Esophagus muscularis mucosa (tissue), 4 donors: ENCODE results near the gene ARID3A. TPM values are rescaled to one million over a fixed set of nuclear protein-coding genes. Genes with fewer than 3 reads are reported as not detected.

Experiments
- DNase-seq: peaks from one replicate; pipeline ENCODE4 v3.0.0-alpha.2; 2017; ENCODE audit errors: extremely low spot score
- H3K27ac ChIP-seq, 4 donors: fragments of 200-600 bp; sonication (generic); replicated peaks in 1 of 4; 1 replicate in 3 of 4; 2 replicates in 1 of 4; pipeline ENCODE4 v1.5.1; 2016 to 2019; ENCODE audit warnings: mild to moderate bottlenecking in 1 of 4
- H3K27me3 ChIP-seq, 4 donors: fragments of 200-600 bp; sonication (generic); one replicate each; pipeline versions ENCODE4 v1.5.1 to v1.6.0; 2016 to 2019
- H3K36me3 ChIP-seq, 4 donors: fragments of 200-600 bp; sonication (generic); one replicate each; pipeline ENCODE4 v1.5.1; 2016 to 2019
- H3K4me1 ChIP-seq, 4 donors: fragments of 200-600 bp; sonication (generic); one replicate each; pipeline ENCODE4 v1.5.1; 2016 to 2019
- H3K4me3 ChIP-seq, 4 donors: fragments of 200-600 bp; sonication (generic); 1 replicate in 2 of 4; 2 replicates in 2 of 4; pipeline ENCODE4 v1.5.1; 2016 to 2019; ENCODE audit warnings: mild to moderate bottlenecking in 4 of 4, moderate library complexity in 1 of 4
- H3K9me3 ChIP-seq, 4 donors: fragments of 200-600 bp; sonication (generic); 1 replicate in 3 of 4; 2 replicates in 1 of 4; pipeline ENCODE4 v1.5.1; 2016 to 2019
- CTCF ChIP-seq, 3 experiments: fragments of 200-600 bp in 2 of 3; fragments of 450-650 bp in 1 of 3; sonication (generic) in 2 of 3; IDR thresholded peaks; one replicate each; pipeline ENCODE4 v1.5.1; 2017 to 2019; ENCODE audit warnings: antibody characterized with exemption in 3 of 3, mild to moderate bottlenecking in 2 of 3, moderate library complexity in 1 of 3
- EP300 ChIP-seq: sonication (generic); formaldehyde crosslinking; IDR thresholded peaks from one replicate; pipeline ENCODE4 v1.6.1; 2017; ENCODE audit warnings: antibody characterized with exemption
- POLR2A ChIP-seq: fragments of 450-650 bp; IDR thresholded peaks from one replicate; pipeline ENCODE4 v1.6.1; 2017; ENCODE audit warnings: antibody characterized with exemption, moderate library complexity, mild to moderate bottlenecking, low read depth
- POLR2AphosphoS5 ChIP-seq, 2 donors: sonication (generic); formaldehyde crosslinking; IDR thresholded peaks; one replicate each; pipeline ENCODE4 v1.6.1; 2017; ENCODE audit warnings: antibody characterized with exemption in 2 of 2
- WGBS: methylation state at CpG from one replicate; pipeline ENCODE4 v1.1.5; 2018; 5-methylcytosine and 5-hydroxymethylcytosine counted together
- intact Hi-C: fragments of 100-400 bp; cut with DNase I; formaldehyde crosslinking; loops from one replicate; pipeline ENCODE4 v1.15.1; 2023
- total RNA-seq, 4 donors: library from RNA; depleted of rRNA; stranded (reverse); fragments of >200 nt; gene quantifications; one replicate each; pipeline versions ENCODE4 v1.1.0 to v1.2.1, GENCODE V29; 2016

The ARID3A gene
- total RNA-seq, 4 donors from 2014 or later: 2.9 to 8.4 (median 5.0) TPM

DNA sequence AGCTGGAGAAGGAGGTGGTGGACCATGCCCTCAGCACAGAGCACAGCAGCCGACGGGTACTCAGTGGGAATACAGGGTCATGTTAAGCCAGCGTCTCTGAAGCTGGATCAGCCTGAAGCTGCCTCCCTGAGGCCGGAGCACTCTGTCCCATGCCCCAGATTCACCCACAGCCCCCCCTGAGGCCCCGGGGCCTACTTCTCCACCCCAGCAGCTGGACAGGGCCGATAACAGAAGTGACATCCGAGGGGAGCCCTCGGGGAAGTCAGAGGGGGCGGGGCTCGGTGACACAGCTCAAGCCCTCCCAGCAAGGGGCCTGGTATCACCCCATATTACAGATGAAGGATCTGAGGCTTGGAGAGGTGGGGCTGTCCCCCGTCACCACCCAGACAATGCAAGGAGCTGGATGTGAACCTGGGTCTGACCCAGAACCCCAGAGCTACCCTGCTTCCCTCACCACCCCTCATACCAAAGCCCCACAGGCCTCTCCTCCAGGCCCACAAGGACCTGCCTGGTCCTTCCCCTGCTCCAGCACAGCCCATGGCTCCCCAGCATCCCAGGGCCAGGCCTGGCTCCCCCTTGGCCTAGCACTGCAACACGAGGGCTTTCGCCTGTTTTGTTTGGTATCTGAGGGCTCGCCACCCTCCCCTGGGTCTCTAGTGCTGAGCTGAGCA, 18.5 kb upstream of the ARID3A start:
- Histone ChIP-seq H3K4me1 (peaks cover 0 to 36% (median 29%) of the 10 kb centered on the region in 4 donors), H3K36me3 (peaks cover 0 to 4% (median 0%) of the 10 kb centered on the region in 4 donors), H3K27me3 (no peaks in the 10 kb centered on the region), H3K4me3 (no peak overlapping the region), H3K9me3 (no peaks in the 10 kb centered on the region), H3K27ac (no peak overlapping the region)
- intact Hi-C loops: no loop called here
- WGBS: 74% methylated on average over 7 of the region's 14 CpGs
- DNase-seq: no peak
- TF ChIP-seq POLR2A: no peak
- TF ChIP-seq POLR2AphosphoS5 (IDR thresholded peaks at IDR 0.05): no peak
- TF ChIP-seq CTCF (IDR thresholded peaks at IDR 0.05): no peak
- no peak for TF ChIP-seq EP300

DNA sequence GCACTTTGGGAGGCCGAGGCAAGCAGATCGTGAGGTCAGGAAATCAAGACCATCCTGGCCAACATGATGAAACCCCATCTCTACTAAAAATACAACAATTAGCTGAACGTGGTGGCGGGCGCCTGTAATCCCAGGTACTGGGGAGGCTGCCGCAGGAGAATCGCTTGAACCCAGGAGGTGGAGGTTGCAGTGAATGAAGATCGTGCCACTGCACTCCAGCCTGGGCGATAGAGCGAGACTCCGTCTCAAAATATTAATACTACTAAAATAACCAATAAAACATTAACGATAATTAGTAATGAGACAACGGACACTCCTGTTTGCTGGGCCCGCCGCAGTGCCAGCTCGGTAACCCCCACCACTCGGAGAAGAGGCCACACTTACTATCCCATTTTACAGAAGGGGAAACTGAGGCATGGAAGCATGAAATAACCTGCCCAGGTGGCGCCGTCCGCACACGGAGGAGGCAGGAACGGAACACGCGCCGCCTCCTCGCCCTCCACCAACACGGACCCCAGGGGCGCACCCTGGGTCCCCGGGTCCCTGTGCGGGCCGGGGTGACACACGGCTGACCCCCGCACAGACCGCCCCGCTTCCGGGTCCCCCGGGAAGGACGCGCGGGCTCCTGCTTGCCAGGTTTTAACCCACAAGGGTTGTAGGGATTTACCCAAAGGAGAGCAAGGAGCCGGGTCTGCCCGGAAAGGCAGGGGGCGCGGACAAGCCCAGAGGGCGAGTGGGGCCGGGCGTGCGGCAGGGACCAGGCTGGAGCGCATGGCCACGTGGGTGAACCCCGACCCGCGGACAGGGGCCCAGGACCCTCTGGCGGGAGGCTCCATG, 14.4 kb upstream of the ARID3A start:
- Histone ChIP-seq H3K4me3 (peak overlapping the region in 1 of 4 donors; percentile 88), H3K27ac (peak overlapping the region in 1 of 4 donors; percentile 48), H3K9me3 (no peaks in the 10 kb centered on the region), H3K36me3 (peaks cover 0 to 4% (median 0%) of the 10 kb centered on the region in 4 donors), H3K4me1 (peaks cover 4 to 35% (median 31%) of the 10 kb centered on the region in 4 donors), H3K27me3 (peaks cover 0 to 3% (median 0%) of the 10 kb centered on the region in 4 donors)
- intact Hi-C loops: no loop called here
- TF ChIP-seq EP300 (no peak), POLR2A (no peak), CTCF (IDR thresholded peaks at IDR 0.05) (no peak), POLR2AphosphoS5 (IDR thresholded peaks at IDR 0.05) (no peak)
- 82% methylated on average over 50 of the region's 54 CpGs for WGBS
- no peak for DNase-seq

DNA sequence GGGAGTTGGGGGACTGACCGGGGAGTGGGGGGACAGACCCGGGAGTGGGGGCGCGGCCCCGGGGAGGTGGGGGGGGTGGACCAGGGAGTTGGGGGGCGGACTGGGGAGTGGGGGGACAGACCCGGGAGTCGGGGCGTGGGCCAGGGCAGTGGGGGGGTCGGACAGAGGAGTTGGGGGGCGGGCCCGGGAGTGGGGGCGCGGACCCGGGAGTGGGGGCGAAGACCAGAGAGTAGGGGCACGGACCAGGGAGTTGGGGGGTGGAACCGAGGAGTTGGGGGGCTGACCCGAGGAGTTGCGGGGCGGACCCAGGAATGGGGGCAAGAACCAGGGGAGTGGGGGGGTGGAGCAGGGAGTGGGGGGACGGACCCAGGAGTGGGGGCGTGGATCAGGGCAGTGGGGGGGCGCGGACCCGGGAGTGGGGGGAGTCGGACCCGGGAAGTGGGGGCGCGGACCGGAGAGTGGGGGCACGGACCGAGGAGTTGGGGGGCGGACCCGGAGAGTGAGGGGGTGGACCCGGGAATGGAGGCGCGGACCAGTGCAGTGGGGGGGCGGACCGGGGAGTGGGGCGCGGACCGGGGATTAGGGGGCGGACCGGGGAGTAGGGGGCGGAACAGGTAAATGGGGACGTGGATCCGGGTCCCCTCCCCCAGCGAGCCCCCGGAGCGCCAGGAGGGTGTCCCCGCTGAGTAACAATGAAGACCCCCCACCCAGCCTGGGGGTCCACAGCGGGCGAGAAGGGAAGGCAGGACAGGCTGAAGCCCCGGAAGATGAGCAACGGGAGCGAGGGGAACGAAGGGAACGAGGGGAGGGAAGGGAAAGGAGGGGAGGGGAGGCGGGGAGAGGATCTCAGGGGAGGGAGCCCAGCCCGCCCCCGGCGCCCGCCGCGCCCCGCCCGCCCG, 13.4 kb upstream of the ARID3A start:
- Histone ChIP-seq H3K27ac (peak overlapping the region; percentile 79 to 94 (median 90)), H3K4me1 (peaks cover 12 to 44% (median 40%) of the 10 kb centered on the region in 4 donors), H3K9me3 (no peaks in the 10 kb centered on the region), H3K36me3 (peaks cover 0 to 4% (median 0%) of the 10 kb centered on the region in 4 donors), H3K4me3 (peak overlapping the region; percentile 77 to 94 (median 89)), H3K27me3 (peaks cover 0 to 13% (median 8%) of the 10 kb centered on the region in 4 donors)
- DNase-seq: no peak
- TF ChIP-seq EP300 (no peak), POLR2A (no peak), POLR2AphosphoS5 (IDR thresholded peaks at IDR 0.05) (no peak), CTCF (IDR thresholded peaks at IDR 0.05) (no peak)
- WGBS: under 1% methylated on average over 30 of the region's 69 CpGs
- intact Hi-C loops: no loop called here

DNA sequence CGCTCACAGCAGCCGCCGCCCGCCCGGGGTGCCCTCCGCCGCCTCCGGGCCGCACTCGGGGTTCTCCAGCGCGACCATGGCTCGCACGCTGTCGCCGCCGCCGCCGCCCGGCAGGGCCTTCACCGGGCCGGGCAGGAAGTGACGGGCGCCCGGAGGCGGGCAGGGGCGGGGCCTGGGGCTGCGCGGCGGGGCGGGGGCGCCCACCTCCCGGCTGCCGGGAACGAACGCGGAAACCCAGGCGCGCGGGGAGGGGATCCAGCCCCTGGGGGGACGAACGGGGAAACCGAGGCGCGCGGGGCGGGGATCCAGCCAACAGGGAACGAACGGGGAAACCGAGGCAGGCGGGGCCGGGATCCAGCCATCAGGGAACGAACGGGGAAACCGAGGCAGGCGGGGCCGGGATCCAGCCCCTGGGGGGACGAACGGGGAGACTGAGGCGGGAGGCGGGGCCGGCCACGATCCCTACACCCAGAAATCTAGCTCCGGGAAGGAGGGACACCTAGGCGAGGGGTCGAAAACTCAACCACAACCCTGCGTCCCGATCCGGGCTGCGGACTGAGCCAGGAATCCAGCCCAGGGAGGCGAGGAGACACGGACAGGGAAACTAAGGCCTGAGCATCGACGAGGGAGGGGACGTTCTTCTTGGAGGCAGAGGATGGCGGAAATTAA, 12.6 kb upstream of the ARID3A start, which contains the start of gene R3HDM4:
R3HDM4 (minus strand) TSS at position 140 of the 669 bp plus-strand sequence; CDS start at position 78, 62 bp downstream.
- Histone ChIP-seq H3K9me3 (no peaks in the 10 kb centered on the region), H3K36me3 (peaks cover 0 to 4% (median 0%) of the 10 kb centered on the region in 4 donors), H3K27ac (peak within 1 kb of the TSS; percentile 83 to 94 (median 90)), H3K4me3 (peak within 1 kb of the TSS; percentile 77 to 94 (median 89)), H3K27me3 (peaks cover 0 to 21% (median 15%) of the 10 kb centered on the region in 4 donors), H3K4me1 (peaks cover 19 to 52% (median 48%) of the 10 kb centered on the region in 4 donors)
- TF ChIP-seq POLR2AphosphoS5 (IDR thresholded peaks at IDR 0.05) (peak; percentile 75 to 85), POLR2A (peak; percentile 49), EP300 (no peak)
- no peak for DNase-seq
- intact Hi-C loops: no loop called here
- WGBS: under 1% methylated on average over 43 of the region's 76 CpGs
